DND-41 (cell line): ENCODE measurements around the gene CXCR2.

Source experiments
- ATAC-seq: fragments of 200-7000 bp; cut with Tn5 transposase; 3 replicates; pipeline ENCODE4 v1.9.1; 2021; ENCODE audit warnings: low read depth; ENCODE audit not compliant: insufficient read depth
- DNase-seq: peaks from one replicate; pipeline ENCODE4 v3.0.0-alpha.2; 2020
- H2AFZ ChIP-seq: 2 replicates; pipeline ENCODE4 v1.6.0; 2012; ENCODE audit warnings: low read depth, low read length
- H3K27ac ChIP-seq: 2 replicates; pipeline ENCODE4 v1.5.1; 2012; ENCODE audit warnings: low read length, inconsistent platforms
- H3K27me3 ChIP-seq: fragments of 200-600 bp; sonication (generic); 2 replicates; pipeline ENCODE4 v1.6.0; 2012; ENCODE audit warnings: low read length, mild to moderate bottlenecking, inconsistent platforms; ENCODE audit not compliant: insufficient read depth, poor library complexity
- H3K36me3 ChIP-seq: 2 replicates; pipeline ENCODE4 v1.5.1; 2012; ENCODE audit warnings: low read length, inconsistent platforms; ENCODE audit not compliant: insufficient read depth
- H3K4me1 ChIP-seq: 2 replicates; pipeline ENCODE4 v1.5.1; 2012; ENCODE audit warnings: mild to moderate bottlenecking, low read length; ENCODE audit not compliant: insufficient read depth
- H3K4me2 ChIP-seq: 2 replicates; pipeline ENCODE4 v1.6.0; 2012; ENCODE audit warnings: mild to moderate bottlenecking, moderate library complexity, low read length, inconsistent platforms; ENCODE audit not compliant: insufficient read depth
- H3K4me3 ChIP-seq, 2 experiments: fragments of 200-600 bp in 1 of 2; shearing (Covaris generic) in 1 of 2; 2 replicates each; pipeline ENCODE4 v1.5.1; 2012 to 2016; ENCODE audit warnings: inconsistent platforms in 2 of 2, low read length in 2 of 2, mild to moderate bottlenecking in 2 of 2, low read depth in 1 of 2, moderate library complexity in 1 of 2
- H3K79me2 ChIP-seq: 2 replicates; pipeline ENCODE4 v1.6.0; 2012; ENCODE audit warnings: low read length, inconsistent platforms; ENCODE audit not compliant: insufficient read depth
- H3K9ac ChIP-seq: 2 replicates; pipeline ENCODE4 v1.6.0; 2012; ENCODE audit warnings: low read depth, mild to moderate bottlenecking, inconsistent platforms, low read length, moderate library complexity
- H3K9me3 ChIP-seq: 2 replicates; pipeline ENCODE4 v1.5.1; 2012; ENCODE audit warnings: low read length, moderate library complexity, mild to moderate bottlenecking, inconsistent platforms; ENCODE audit not compliant: insufficient read depth, severe bottlenecking
- H4K20me1 ChIP-seq: 2 replicates; pipeline ENCODE4 v1.6.0; 2012; ENCODE audit warnings: low read length; ENCODE audit not compliant: insufficient read depth
- EZH2 ChIP-seq: IDR thresholded peaks from 3 replicates; pipeline ENCODE4 v1.6.1; 2012; ENCODE audit warnings: borderline replicate concordance, low read depth, mild to moderate bottlenecking, moderate library complexity, low read length, inconsistent platforms; ENCODE audit not compliant: severe bottlenecking
- TF ChIP-seq, protein P1 (sequence below): IDR thresholded peaks from 2 replicates; pipeline ENCODE4 v1.5.1; 2012; ENCODE audit warnings: borderline replicate concordance, low read length, moderate library complexity, mild to moderate bottlenecking; ENCODE audit not compliant: poor library complexity, severe bottlenecking; ENCODE audit errors: extremely low read depth

Gene CXCR2

DNA sequence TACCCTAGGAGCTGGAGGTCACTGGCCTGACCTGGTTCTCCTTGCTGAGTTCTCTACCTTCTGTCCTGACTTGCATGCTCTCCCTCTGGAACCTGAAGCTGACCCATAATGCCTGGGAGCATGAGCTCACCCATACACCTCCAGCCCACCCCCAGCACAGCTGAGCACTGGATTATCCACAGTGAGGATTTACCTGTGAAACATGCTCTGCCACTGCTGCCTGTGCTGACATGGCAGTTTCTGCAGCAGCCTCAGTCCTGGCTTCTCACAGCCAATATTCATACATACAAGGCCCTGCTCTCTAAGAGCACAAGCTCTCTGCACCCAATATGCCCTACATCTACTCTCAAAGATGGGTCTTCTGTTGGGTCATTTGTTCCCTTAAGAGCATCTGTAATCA lies 5.0 kb downstream of the CXCR2 start:
- Histone ChIP-seq H3K9ac (no peak overlapping the region), H3K4me2 (no peak overlapping the region), H3K36me3 (no peaks in the 10 kb centered on the region), H3K79me2 (no peaks in the 10 kb centered on the region), H3K4me1 (no peaks in the 10 kb centered on the region), H4K20me1 (no peaks in the 10 kb centered on the region), H3K4me3 (no peak overlapping the region), H3K27me3 (no peaks in the 10 kb centered on the region), H3K27ac (no peak overlapping the region), H3K9me3 (no peaks in the 10 kb centered on the region), H2AFZ (no peak overlapping the region)
- no peak for TF ChIP-seq EZH2
- TF ChIP-seq, protein P1, sequence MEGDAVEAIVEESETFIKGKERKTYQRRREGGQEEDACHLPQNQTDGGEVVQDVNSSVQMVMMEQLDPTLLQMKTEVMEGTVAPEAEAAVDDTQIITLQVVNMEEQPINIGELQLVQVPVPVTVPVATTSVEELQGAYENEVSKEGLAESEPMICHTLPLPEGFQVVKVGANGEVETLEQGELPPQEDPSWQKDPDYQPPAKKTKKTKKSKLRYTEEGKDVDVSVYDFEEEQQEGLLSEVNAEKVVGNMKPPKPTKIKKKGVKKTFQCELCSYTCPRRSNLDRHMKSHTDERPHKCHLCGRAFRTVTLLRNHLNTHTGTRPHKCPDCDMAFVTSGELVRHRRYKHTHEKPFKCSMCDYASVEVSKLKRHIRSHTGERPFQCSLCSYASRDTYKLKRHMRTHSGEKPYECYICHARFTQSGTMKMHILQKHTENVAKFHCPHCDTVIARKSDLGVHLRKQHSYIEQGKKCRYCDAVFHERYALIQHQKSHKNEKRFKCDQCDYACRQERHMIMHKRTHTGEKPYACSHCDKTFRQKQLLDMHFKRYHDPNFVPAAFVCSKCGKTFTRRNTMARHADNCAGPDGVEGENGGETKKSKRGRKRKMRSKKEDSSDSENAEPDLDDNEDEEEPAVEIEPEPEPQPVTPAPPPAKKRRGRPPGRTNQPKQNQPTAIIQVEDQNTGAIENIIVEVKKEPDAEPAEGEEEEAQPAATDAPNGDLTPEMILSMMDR, result no peak
- no peak for DNase-seq
- ATAC-seq, result no peak

DNA sequence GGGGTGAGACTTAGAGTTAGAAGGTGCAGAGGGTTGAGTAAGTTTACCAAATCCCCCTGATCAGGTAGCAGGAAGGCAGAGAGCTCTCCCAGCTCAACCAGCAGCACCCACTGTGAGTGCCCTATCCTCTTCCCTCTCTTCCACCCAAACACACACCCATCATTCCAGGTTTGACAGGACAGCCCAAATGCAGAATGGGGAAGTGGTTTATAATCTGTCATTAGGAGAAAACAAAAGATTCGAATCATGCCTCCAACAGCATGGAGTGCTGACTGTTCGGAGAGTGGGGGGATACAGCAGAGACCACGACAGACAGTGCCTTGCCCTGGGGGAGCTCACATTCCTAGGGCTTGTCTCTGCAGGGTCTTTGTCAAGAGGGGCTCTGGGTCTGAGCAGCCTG lies 11.7 kb downstream of the CXCR2 start:
- H3K36me3 ChIP-seq, result no peaks in the 10 kb centered on the region
- H2AFZ ChIP-seq, result no peak overlapping the region
- H3K27me3 ChIP-seq, result peaks cover 8% of the 10 kb centered on the region
- H3K79me2 ChIP-seq, result no peaks in the 10 kb centered on the region
- H3K9ac ChIP-seq, result no peak overlapping the region
- ATAC-seq (no peak), DNase-seq (no peak)
- no peak overlapping the region for H3K4me2 ChIP-seq
- no peaks in the 10 kb centered on the region for H3K4me1 ChIP-seq
- no peaks in the 10 kb centered on the region for H3K9me3 ChIP-seq
- no peak overlapping the region for H3K27ac ChIP-seq
- no peak overlapping the region for H3K4me3 ChIP-seq
- H4K20me1 ChIP-seq, result no peaks in the 10 kb centered on the region
- no peak for TF ChIP-seq EZH2
- TF ChIP-seq, protein P1, result no peak

- Histone ChIP-seq H3K9me3 (no peaks in the 10 kb centered on the region), H3K36me3 (no peaks in the 10 kb centered on the region), H3K4me1 (no peaks in the 10 kb centered on the region), H3K27me3 (peaks cover 8% of the 10 kb centered on the region), H3K79me2 (no peaks in the 10 kb centered on the region), H4K20me1 (no peaks in the 10 kb centered on the region), H3K4me3 (no peak overlapping the region), H3K27ac (no peak overlapping the region), H3K4me2 (no peak overlapping the region), H3K9ac (no peak overlapping the region), H2AFZ (no peak overlapping the region)
- no peak for TF ChIP-seq EZH2
- TF ChIP-seq, protein P1, result no peak
- DNase-seq (no peak), ATAC-seq (no peak)
These were observed 12.2 kb downstream of the CXCR2 start for GRCh38 chr2:218138047-218138446.

DNA sequence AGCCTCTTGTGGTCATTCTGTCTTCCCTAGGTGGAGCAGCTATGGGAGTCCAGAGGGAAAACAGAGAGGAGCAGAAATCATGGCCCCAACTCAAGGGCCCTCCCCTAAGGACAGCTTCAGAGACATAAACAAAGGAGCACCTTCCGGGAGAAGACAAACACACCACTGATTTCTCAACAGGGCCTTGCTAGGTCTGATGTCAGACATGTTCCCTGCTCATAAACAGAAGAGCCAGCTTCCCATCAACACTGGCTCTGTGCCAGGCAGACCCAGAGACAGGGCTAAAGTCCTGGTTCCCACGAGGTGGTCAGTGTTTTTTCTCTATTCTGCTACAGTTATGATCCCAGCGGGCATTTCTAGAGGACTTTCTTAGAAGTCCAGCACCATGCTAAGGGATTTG lies 19.3 kb downstream of the CXCR2 start:
- no peaks in the 10 kb centered on the region for H4K20me1 ChIP-seq
- H2AFZ ChIP-seq, result no peak overlapping the region
- no peak overlapping the region for H3K9ac ChIP-seq
- ATAC-seq (no peak), DNase-seq (no peak)
- no peak overlapping the region for H3K4me3 ChIP-seq
- H3K27ac ChIP-seq, result no peak overlapping the region
- H3K27me3 ChIP-seq, result peaks cover 7% of the 10 kb centered on the region
- no peaks in the 10 kb centered on the region for H3K9me3 ChIP-seq
- TF ChIP-seq, protein P1, result no peak
- no peak for TF ChIP-seq EZH2
- no peaks in the 10 kb centered on the region for H3K36me3 ChIP-seq
- no peaks in the 10 kb centered on the region for H3K79me2 ChIP-seq
- H3K4me2 ChIP-seq, result no peak overlapping the region
- H3K4me1 ChIP-seq, result no peaks in the 10 kb centered on the region
